Stomach (tissue), 4 donors: ENCODE results near the gene ZNF782.

ENCODE experiments used
- CTCF ChIP-seq, 7 experiments: fragments of 450-650 bp in 4 of 7; fragments of 200-600 bp in 3 of 7; sonication (generic) in 3 of 7; IDR thresholded peaks; one replicate each; pipeline ENCODE4 v1.5.1; 2016 to 2019; ENCODE audit warnings: antibody characterized with exemption in 7 of 7, control low read depth in 2 of 7, mild to moderate bottlenecking in 1 of 7
- EP300 ChIP-seq: sonication (generic); formaldehyde crosslinking; IDR thresholded peaks from one replicate; pipeline ENCODE4 v1.6.1; 2017; ENCODE audit warnings: antibody characterized with exemption
- POLR2A ChIP-seq, 4 donors: fragments of 450-650 bp; IDR thresholded peaks; one replicate each; pipeline ENCODE4 v1.6.1; 2016; ENCODE audit warnings: antibody characterized with exemption in 4 of 4, control low read depth in 2 of 4, mild to moderate bottlenecking in 1 of 4, moderate library complexity in 1 of 4

DNA sequence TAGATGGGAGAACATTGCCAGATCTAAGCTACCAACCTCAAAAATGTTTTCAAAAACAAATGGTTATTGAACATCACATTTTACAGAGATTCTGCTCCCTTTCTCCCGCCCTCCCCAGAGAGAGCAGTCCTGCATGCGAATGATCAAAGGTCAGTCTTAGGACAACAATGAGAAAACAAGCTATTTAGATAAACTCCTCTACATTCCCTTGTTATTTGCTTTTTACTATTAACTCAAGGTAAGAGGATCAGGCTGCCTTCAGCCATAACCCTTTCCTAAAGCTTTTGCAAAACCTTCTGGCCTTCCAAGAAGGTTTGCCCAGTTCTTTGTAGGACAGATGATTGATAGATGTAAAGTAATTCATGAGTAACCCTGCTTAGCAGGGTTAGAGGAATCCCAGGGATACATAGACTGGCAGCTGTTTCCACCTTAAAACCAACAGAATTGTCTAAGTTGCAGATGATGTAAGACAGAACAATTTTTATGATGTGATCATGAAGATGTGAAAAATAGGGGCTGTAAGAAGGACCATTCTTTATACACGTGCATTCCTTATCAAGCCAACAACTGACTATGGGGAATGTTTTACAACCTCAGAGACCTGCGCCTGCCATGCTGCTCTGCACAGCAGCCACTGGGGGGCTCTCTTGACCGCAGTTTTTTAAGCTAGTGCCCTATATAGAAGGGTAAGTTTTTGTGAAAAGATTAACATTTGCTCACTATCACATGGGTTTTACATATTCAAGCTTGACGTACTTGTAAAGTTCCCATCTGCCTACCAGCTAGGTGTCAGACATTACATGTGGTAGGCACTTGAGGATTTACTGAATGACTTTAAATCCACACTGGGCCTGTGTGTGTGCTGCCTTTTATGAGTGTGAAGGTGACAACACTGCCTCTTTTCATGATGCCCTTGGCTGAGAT is 2.3 kb upstream of the ZNF782 start:
- TF ChIP-seq CTCF (IDR thresholded peaks at IDR 0.05) = peak in 5 of 7 experiments; percentile 71 to 89 (median 83)
- TF ChIP-seq EP300 = no peak
- no peak for TF ChIP-seq POLR2A (IDR thresholded peaks at IDR 0.05)
